HS-27A (cell line): Measurements from ENCODE around the gene FMN2.

Source experiments
- DNase-seq: peaks from one replicate; pipeline ENCODE4 v3.0.0-alpha.2; 2012; ENCODE audit warnings: low read depth, missing footprints

The FMN2 gene

GRCh38 chr1:240098534-240098933, 6.9 kb downstream of the FMN2 start:
- no peak for DNase-seq

DNA sequence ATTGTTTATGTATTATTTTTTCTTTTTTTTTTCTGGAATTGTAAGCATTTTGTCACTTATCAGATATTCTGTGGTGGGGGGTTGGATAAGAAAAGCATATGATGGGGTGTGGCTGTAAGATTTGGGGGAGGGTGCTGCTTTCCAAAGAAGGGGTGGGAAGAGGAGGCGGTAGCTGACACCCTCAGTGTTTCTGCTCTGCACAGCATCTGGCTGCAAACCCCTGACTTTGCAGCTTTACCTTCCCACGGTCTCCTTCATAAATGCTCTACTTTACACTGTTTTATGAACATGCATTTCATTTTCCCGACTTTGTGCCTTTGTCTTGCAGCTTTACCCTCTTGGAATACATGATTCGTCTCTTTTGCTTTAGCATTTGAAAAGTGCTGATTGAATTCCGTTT, 7.6 kb downstream of the FMN2 start:
- DNase-seq: no peak

GRCh38 chr1:240099748-240100147, 8.1 kb downstream of the FMN2 start:
- no peak for DNase-seq

DNA sequence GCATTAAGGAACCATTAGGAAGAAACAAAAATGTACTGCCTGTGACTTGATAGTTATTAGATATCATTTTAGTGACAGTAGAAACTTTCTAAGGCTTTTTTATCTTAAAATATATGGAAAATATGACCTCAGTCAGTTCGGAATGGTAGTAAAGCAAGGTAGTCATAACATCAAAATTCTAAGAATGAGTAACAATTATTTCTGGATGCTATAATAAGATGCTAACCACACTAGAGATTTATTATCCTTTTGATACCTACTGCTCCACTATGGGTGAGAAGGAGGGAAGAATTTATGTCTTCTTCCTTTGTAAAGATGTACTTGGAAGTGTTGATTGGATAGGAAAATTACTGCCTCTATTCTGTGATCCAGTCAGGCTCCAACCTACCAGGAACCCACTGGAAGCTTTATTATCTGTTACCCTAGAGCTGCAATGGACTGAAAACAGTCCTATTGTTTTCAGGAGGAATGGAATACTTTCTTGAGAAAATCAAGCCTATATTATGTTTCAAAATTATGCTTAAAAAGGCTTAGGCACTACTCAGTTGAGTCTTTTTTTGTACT, 8.8 kb downstream of the FMN2 start:
- DNase-seq: no peak

GRCh38 chr1:240101306-240101705, 9.6 kb downstream of the FMN2 start:
- DNase-seq: no peak

GRCh38 chr1:240101737-240102136, 10.1 kb downstream of the FMN2 start:
- no peak for DNase-seq

DNA sequence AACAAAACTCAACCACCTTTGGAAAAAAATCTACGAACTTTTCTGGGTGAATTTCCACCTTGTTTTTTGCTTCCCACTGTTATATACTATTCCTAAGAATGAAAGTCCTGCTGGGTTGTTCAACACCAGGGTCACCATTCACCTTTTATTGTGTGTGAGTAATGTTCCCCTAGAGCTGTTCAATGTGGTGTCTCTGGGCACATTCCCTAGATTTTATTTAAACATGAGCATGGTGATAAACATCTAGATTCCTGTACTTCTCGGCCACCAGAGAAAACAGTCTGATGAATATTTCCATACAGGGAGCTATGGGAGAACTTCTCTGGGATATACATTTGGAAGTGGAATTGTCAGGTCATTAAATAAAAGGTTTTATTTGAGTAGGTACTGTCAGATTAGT, 13.0 kb downstream of the FMN2 start:
- DNase-seq: no peak

- DNase-seq: no peak
Observed at GRCh38 chr1:240107058-240107684, 15.5 kb downstream of the FMN2 start.

- no peak for DNase-seq
Observed at GRCh38 chr1:240109130-240109529, 17.4 kb downstream of the FMN2 start.

GRCh38 chr1:240109920-240110636, 18.4 kb downstream of the FMN2 start:
- DNase-seq: no peak

- no peak for DNase-seq
Observed at GRCh38 chr1:240111558-240111957, 19.9 kb downstream of the FMN2 start.

DNA sequence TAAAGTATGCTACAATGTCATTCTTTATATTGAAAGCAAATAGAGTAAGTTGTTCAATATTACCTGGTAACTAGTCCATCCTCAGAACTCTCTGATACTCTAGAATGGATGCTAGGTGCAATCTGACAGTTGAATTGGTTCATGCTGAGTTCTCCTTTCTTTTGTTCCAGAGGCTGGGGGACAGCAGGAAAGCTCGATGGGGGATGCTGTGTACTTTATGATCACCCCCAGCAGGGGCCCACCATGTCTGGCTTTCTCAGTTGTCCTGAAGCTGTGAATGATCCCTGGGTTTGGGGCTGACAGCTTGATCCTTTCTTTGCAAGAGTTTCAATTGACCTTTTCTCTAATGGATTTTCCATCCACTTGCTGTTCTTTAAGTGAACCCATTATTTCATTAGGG, 22.5 kb downstream of the FMN2 start:
- no peak for DNase-seq

- no peak for DNase-seq
Observed at GRCh38 chr1:240115831-240116230, 24.1 kb downstream of the FMN2 start.

DNA sequence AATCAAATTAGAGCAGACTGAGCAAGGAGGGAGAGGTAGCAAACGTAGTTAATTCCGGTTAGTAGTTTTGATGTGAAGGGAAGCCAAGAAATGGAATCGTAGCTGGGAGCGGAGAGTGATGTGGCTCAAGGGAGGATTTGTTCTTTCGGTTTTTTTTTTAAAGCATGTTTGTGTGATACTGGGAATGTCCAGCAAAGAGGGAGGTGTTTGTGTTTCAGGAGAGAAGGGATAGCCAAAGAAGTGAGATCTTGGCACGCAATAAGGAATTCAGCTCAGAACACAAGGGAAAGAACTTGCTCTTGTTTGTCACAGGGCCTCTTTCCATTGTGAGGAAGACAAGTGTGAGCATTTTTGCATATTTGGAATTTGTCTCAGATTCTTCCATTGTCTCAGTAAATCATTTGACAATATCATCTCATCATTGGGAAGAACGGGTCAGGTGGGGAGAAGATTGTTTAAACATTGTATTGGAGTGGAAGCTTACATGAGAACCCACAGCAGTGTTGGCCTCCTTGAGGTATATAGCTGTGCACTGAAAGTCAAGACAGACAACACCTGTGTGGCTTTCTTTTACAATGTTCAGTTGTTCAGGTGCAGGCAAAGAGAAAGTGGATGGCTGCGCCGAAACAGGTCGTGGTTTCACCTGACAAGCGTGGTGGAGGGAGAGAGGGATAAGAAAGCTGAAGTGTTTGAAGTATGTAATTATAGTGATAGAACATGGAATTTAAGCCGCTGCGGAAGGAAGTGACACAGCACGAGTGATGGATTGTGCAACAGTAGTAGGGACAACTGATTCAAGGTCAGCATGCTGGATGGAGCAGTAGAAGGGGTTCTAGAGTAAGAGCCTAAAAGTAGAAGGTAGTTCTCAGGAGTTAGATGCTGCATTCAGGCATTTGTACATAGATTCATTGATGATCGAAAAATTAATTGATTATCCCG, 25.4 kb downstream of the FMN2 start:
- no peak for DNase-seq

GRCh38 chr1:240117930-240118329, 26.2 kb downstream of the FMN2 start:
- DNase-seq: no peak

- no peak for DNase-seq
Observed at GRCh38 chr1:240122639-240123613, 31.2 kb downstream of the FMN2 start.

- no peak for DNase-seq
Observed at GRCh38 chr1:240126821-240127220, 35.1 kb downstream of the FMN2 start.

GRCh38 chr1:240128366-240128765, 36.7 kb downstream of the FMN2 start:
- no peak for DNase-seq

GRCh38 chr1:240134113-240134512, 42.4 kb downstream of the FMN2 start:
- no peak for DNase-seq

- DNase-seq: no peak
Observed at GRCh38 chr1:240134596-240134995, 42.9 kb downstream of the FMN2 start.

GRCh38 chr1:240136402-240136801, 44.7 kb downstream of the FMN2 start:
- DNase-seq: no peak
